ENCODE measurements around the gene COPZ1.

COPZ1 gene

GRCh38 chr12:54398218-54398617, 73.3 kb downstream of the COPZ1 start:
- Histone ChIP-seq H3K4me1 (ENCODE audit: insufficient read depth, low read length, poor library complexity, severe bottlenecking) (no peaks in the 10 kb centered on the region), H3K36me3 (ENCODE audit: insufficient read depth, low read length) (peaks cover 84% of the 10 kb centered on the region), H2AFZ (ENCODE audit: low read length) (no peak overlapping the region), H3K4me3 (ENCODE audit: low read length, poor library complexity, severe bottlenecking) (no peak overlapping the region), H4K20me1 (ENCODE audit: insufficient read depth, low read length, poor library complexity, severe bottlenecking) (peaks cover 2% of the 10 kb centered on the region), H3K9me2 (replicated peaks; ENCODE audit: low read depth, low read length) (no peaks in the 10 kb centered on the region), H3K79me2 (ENCODE audit: insufficient read depth, low read length) (no peaks in the 10 kb centered on the region), H3K4me2 (ENCODE audit: low read depth, low read length, poor library complexity, severe bottlenecking) (no peak overlapping the region), H3F3A (ENCODE audit: low read depth) (0 out of 2 replicates have a peak, but pooled peaks cover 5% of the 10 kb centered on the region), H3K9ac (ENCODE audit: low read depth, low read length, poor library complexity, severe bottlenecking) (no peak overlapping the region), H3K9me3 (ENCODE audit: insufficient read depth, low read depth, low read length) (no peaks in the 10 kb centered on the region), H3K27me3 (ENCODE audit: insufficient read depth, low read length, poor library complexity, severe bottlenecking) (no peaks in the 10 kb centered on the region)
- no peak for TF ChIP-seq CTCF (conservative IDR thresholded peaks at IDR 0.05; ENCODE audit: low read length)
- no peak for TF ChIP-seq EZH2phosphoT487 (IDR thresholded peaks at IDR 0.05; ENCODE audit: borderline replicate concordance)

GRCh38 chr12:54398995-54399793, 74.3 kb downstream of the COPZ1 start:
- Histone ChIP-seq H3K9me3 (ENCODE audit: insufficient read depth, low read depth, low read length) (no peaks in the 10 kb centered on the region), H3K79me2 (ENCODE audit: insufficient read depth, low read length) (peaks cover 6% of the 10 kb centered on the region; the same call in 1 of the 2 replicates), H3K27me3 (ENCODE audit: insufficient read depth, low read length, poor library complexity, severe bottlenecking) (no peaks in the 10 kb centered on the region), H3K9ac (ENCODE audit: low read depth, low read length, poor library complexity, severe bottlenecking) (no peak overlapping the region), H3K9me2 (replicated peaks; ENCODE audit: low read depth, low read length) (no peaks in the 10 kb centered on the region), H3K36me3 (ENCODE audit: insufficient read depth, low read length) (peaks cover 93% of the 10 kb centered on the region), H3K4me1 (ENCODE audit: insufficient read depth, low read length, poor library complexity, severe bottlenecking) (no peaks in the 10 kb centered on the region), H3K4me2 (ENCODE audit: low read depth, low read length, poor library complexity, severe bottlenecking) (no peak overlapping the region), H3F3A (ENCODE audit: low read depth) (0 out of 2 replicates have a peak, but pooled peaks cover 5% of the 10 kb centered on the region), H2AFZ (ENCODE audit: low read length) (no peak overlapping the region), H4K20me1 (ENCODE audit: insufficient read depth, low read length, poor library complexity, severe bottlenecking) (peaks cover 6% of the 10 kb centered on the region), H3K4me3 (ENCODE audit: low read length, poor library complexity, severe bottlenecking) (no peak overlapping the region)
- TF ChIP-seq EZH2phosphoT487 (IDR thresholded peaks at IDR 0.05; ENCODE audit: borderline replicate concordance) = no peak
- peak; percentile 100 for TF ChIP-seq CTCF (conservative IDR thresholded peaks at IDR 0.05; ENCODE audit: low read length)

GRCh38 chr12:54401119-54401518, 76.2 kb downstream of the COPZ1 start:
- Histone ChIP-seq H3K36me3 (ENCODE audit: insufficient read depth, low read length) (peaks cover 96% of the 10 kb centered on the region), H3K4me3 (ENCODE audit: low read length, poor library complexity, severe bottlenecking) (no peak overlapping the region), H3K9me2 (replicated peaks; ENCODE audit: low read depth, low read length) (no peaks in the 10 kb centered on the region), H3F3A (ENCODE audit: low read depth) (0 out of 2 replicates have a peak, but pooled peaks cover 5% of the 10 kb centered on the region), H4K20me1 (ENCODE audit: insufficient read depth, low read length, poor library complexity, severe bottlenecking) (peaks cover 7% of the 10 kb centered on the region), H2AFZ (ENCODE audit: low read length) (no peak overlapping the region), H3K9me3 (ENCODE audit: insufficient read depth, low read depth, low read length) (no peaks in the 10 kb centered on the region), H3K9ac (ENCODE audit: low read depth, low read length, poor library complexity, severe bottlenecking) (no peak overlapping the region), H3K79me2 (ENCODE audit: insufficient read depth, low read length) (peaks cover 6% of the 10 kb centered on the region; the same call in 1 of the 2 replicates), H3K4me2 (ENCODE audit: low read depth, low read length, poor library complexity, severe bottlenecking) (no peak overlapping the region), H3K4me1 (ENCODE audit: insufficient read depth, low read length, poor library complexity, severe bottlenecking) (no peaks in the 10 kb centered on the region), H3K27me3 (ENCODE audit: insufficient read depth, low read length, poor library complexity, severe bottlenecking) (no peaks in the 10 kb centered on the region)
- TF ChIP-seq CTCF (conservative IDR thresholded peaks at IDR 0.05; ENCODE audit: low read length) (no peak), EZH2phosphoT487 (IDR thresholded peaks at IDR 0.05; ENCODE audit: borderline replicate concordance) (no peak)

Measured in Loucy (cell line).